Lower leg skin (tissue), 3 donors: ENCODE results near the gene GPC1.

Experiments
- CTCF ChIP-seq, 3 donors: fragments of 450-650 bp; IDR thresholded peaks; one replicate each; pipeline ENCODE4 v1.5.1; 2016; ENCODE audit warnings: antibody characterized with exemption in 3 of 3, mild to moderate bottlenecking in 3 of 3, moderate library complexity in 2 of 3
- POLR2A ChIP-seq, 2 donors: fragments of 450-650 bp; IDR thresholded peaks; one replicate each; pipeline ENCODE4 v1.6.1; 2016 to 2017; ENCODE audit warnings: antibody characterized with exemption in 2 of 2, mild to moderate bottlenecking in 1 of 2, moderate library complexity in 1 of 2

GRCh38 chr2:240432430-240432819, 3.0 kb upstream of the GPC1 start:
- TF ChIP-seq CTCF (IDR thresholded peaks at IDR 0.05) (no peak), POLR2A (IDR thresholded peaks at IDR 0.05) (no peak)
